HEK293 (cell line): ENCODE measurements around the gene ANTXRL.

Experiments
- CTCF ChIA-PET: fragments of 350-600 bp; formaldehyde crosslinking; extraction: SDS; loops from one replicate; lab custom pipeline; 2021; ENCODE audit warnings: antibody characterized with exemption; lab: Yijun Ruan, JAX
- POLR2A ChIA-PET: fragments of 300-600 bp; formaldehyde crosslinking; extraction: SDS; loops from one replicate; lab custom pipeline; 2020; ENCODE audit warnings: antibody characterized with exemption, inconsistent platforms; lab: Yijun Ruan, JAX
- H3K27ac ChIP-seq: fragments of 200-500 bp; sonication (Bioruptor generic); 2 replicates; pipeline ENCODE4 v1.5.1; 2014; ENCODE audit warnings: low read depth, low read length, control low read depth, inconsistent platforms; ENCODE audit errors: extremely low read depth
- H3K36me3 ChIP-seq, 2 experiments: fragments of 200-500 bp in 1 of 2; sonication (Bioruptor generic) in 1 of 2; 1 replicate in 1 of 2; 2 replicates in 1 of 2; pipeline ENCODE4 v1.5.1; 2014 to 2017; ENCODE audit warnings: inconsistent platforms in 2 of 2, low read length in 2 of 2; ENCODE audit not compliant: control insufficient read depth in 2 of 2, insufficient read depth in 1 of 2
- H3K4me1 ChIP-seq: fragments of 200-500 bp; sonication (Bioruptor generic); 2 replicates; pipeline ENCODE4 v1.5.1; 2014; ENCODE audit warnings: mild to moderate bottlenecking, low read length, inconsistent platforms; ENCODE audit not compliant: control insufficient read depth, insufficient read depth
- H3K4me3 ChIP-seq: 2 replicates; pipeline ENCODE4 v1.5.1; 2011; ENCODE audit warnings: low read depth, mild to moderate bottlenecking, control low read depth, low read length, moderate library complexity
- H3K9me3 ChIP-seq: fragments of 200-500 bp; sonication (Bioruptor generic); 2 replicates; pipeline ENCODE4 v1.5.1; 2014; ENCODE audit warnings: low read depth, low read length, inconsistent platforms; ENCODE audit not compliant: control insufficient read depth, insufficient read depth
- AEBP2 ChIP-seq: fragments of 450-650 bp; formaldehyde crosslinking; IDR thresholded peaks from 2 replicates; pipeline ENCODE4 v1.5.1; 2016; ENCODE audit warnings: missing biosample characterization, missing genetic modification characterization, borderline replicate concordance
- EGR2 ChIP-seq: fragments of 450-650 bp; formaldehyde crosslinking; IDR thresholded peaks from 2 replicates; pipeline ENCODE4 v1.5.1; 2016; ENCODE audit warnings: low read depth, missing biosample characterization, missing genetic modification characterization
- HOXD13 ChIP-seq: sonication (generic); formaldehyde crosslinking; IDR thresholded peaks from 2 replicates; pipeline ENCODE4 v1.8.0; 2022; ENCODE audit warnings: missing genetic modification reagents, borderline replicate concordance
- IKZF3 ChIP-seq: fragments of 450-650 bp; IDR thresholded peaks from 2 replicates; pipeline ENCODE4 v1.5.0; 2018; ENCODE audit warnings: missing biosample characterization, mild to moderate bottlenecking, missing genetic modification characterization, moderate library complexity
- KLF8 ChIP-seq: fragments of 450-650 bp; formaldehyde crosslinking; IDR thresholded peaks from 2 replicates; pipeline ENCODE4 v1.5.1; 2016; ENCODE audit warnings: missing biosample characterization, missing genetic modification characterization
- MZF1 ChIP-seq: fragments of 450-650 bp; formaldehyde crosslinking; IDR thresholded peaks from 2 replicates; pipeline ENCODE4 v1.5.1; 2017; ENCODE audit warnings: missing biosample characterization, missing genetic modification characterization, borderline replicate concordance
- SETDB1 ChIP-seq: IDR thresholded peaks from one replicate; pipeline ENCODE4 v1.6.1; 2017; ENCODE audit warnings: mild to moderate bottlenecking, low read length, moderate library complexity, mixed read lengths; ENCODE audit not compliant: insufficient read length
- ZBTB1 ChIP-seq: fragments of 450-650 bp; formaldehyde crosslinking; IDR thresholded peaks from 2 replicates; pipeline ENCODE4 v1.5.1; 2016; ENCODE audit warnings: missing biosample characterization, missing genetic modification characterization
- ZEB2 ChIP-seq: fragments of 450-650 bp; formaldehyde crosslinking; IDR thresholded peaks from 2 replicates; pipeline ENCODE4 v1.5.1; 2016; ENCODE audit warnings: missing biosample characterization, missing genetic modification characterization
- ZNF112 ChIP-seq: fragments of 450-650 bp; formaldehyde crosslinking; IDR thresholded peaks from 2 replicates; pipeline ENCODE4 v1.5.0; 2017; ENCODE audit warnings: missing biosample characterization, missing genetic modification characterization
- ZNF146 ChIP-seq: fragments of 450-650 bp; formaldehyde crosslinking; IDR thresholded peaks from 2 replicates; pipeline ENCODE4 v1.5.1; 2016; ENCODE audit warnings: missing biosample characterization, missing genetic modification characterization
- ZNF155 ChIP-seq: fragments of 450-650 bp; formaldehyde crosslinking; IDR thresholded peaks from 2 replicates; pipeline ENCODE4 v1.5.1; 2016; ENCODE audit warnings: missing biosample characterization, missing genetic modification characterization
- ZNF157 ChIP-seq: fragments of 450-650 bp; formaldehyde crosslinking; IDR thresholded peaks from 2 replicates; pipeline ENCODE4 v1.5.1; 2016; ENCODE audit warnings: missing biosample characterization, missing genetic modification characterization
- ZNF24 ChIP-seq: fragments of 450-650 bp; formaldehyde crosslinking; IDR thresholded peaks from 2 replicates; pipeline ENCODE4 v1.5.1; 2016; ENCODE audit warnings: missing biosample characterization, missing genetic modification characterization
- ZNF394 ChIP-seq: fragments of 450-650 bp; formaldehyde crosslinking; IDR thresholded peaks from 2 replicates; pipeline ENCODE4 v1.5.1; 2016; ENCODE audit warnings: missing biosample characterization, missing genetic modification characterization, mild to moderate bottlenecking, moderate library complexity, borderline replicate concordance
- ZNF449 ChIP-seq: fragments of 450-650 bp; formaldehyde crosslinking; IDR thresholded peaks from 2 replicates; pipeline ENCODE4 v1.5.1; 2017; ENCODE audit warnings: missing biosample characterization, mild to moderate bottlenecking, missing genetic modification characterization, moderate library complexity
- ZNF510 ChIP-seq: fragments of 450-650 bp; formaldehyde crosslinking; IDR thresholded peaks from 2 replicates; pipeline ENCODE4 v1.5.1; 2018; ENCODE audit warnings: mild to moderate bottlenecking, missing genetic modification characterization, missing biosample characterization; ENCODE audit not compliant: insufficient replicate concordance
- ZNF530 ChIP-seq: fragments of 450-650 bp; formaldehyde crosslinking; IDR thresholded peaks from 2 replicates; pipeline ENCODE4 v1.5.1; 2016; ENCODE audit warnings: low read depth, missing biosample characterization, missing genetic modification characterization
- ZNF555 ChIP-seq: fragments of 450-650 bp; formaldehyde crosslinking; conservative IDR thresholded peaks from 2 replicates; pipeline ENCODE4 v1.5.1; 2017; ENCODE audit warnings: missing biosample characterization, mild to moderate bottlenecking, missing genetic modification characterization, inconsistent platforms
- ZNF600 ChIP-seq: fragments of 450-650 bp; formaldehyde crosslinking; IDR thresholded peaks from 2 replicates; pipeline ENCODE4 v1.5.1; 2016; ENCODE audit warnings: missing biosample characterization, missing genetic modification characterization
- ZNF660 ChIP-seq: fragments of 450-650 bp; IDR thresholded peaks from 2 replicates; pipeline ENCODE4 v1.5.1; 2018; ENCODE audit warnings: missing biosample characterization, mild to moderate bottlenecking, missing genetic modification characterization
- ZNF664 ChIP-seq: fragments of 450-650 bp; formaldehyde crosslinking; IDR thresholded peaks from 2 replicates; pipeline ENCODE4 v1.5.1; 2016; ENCODE audit warnings: missing biosample characterization, missing genetic modification characterization
- TF ChIP-seq, protein P1 (sequence below): fragments of 450-650 bp; formaldehyde crosslinking; IDR thresholded peaks from 2 replicates; pipeline ENCODE4 v1.5.1; 2016; ENCODE audit warnings: missing biosample characterization, missing genetic modification characterization
- TF ChIP-seq, protein P2 (sequence below): fragments of 450-650 bp; formaldehyde crosslinking; IDR thresholded peaks from 2 replicates; pipeline ENCODE4 v1.5.1; 2017; ENCODE audit warnings: missing biosample characterization, missing genetic modification characterization
- TF ChIP-seq, protein P3 (sequence below): fragments of 450-650 bp; formaldehyde crosslinking; IDR thresholded peaks from 2 replicates; pipeline ENCODE4 v1.5.1; 2016; ENCODE audit warnings: missing biosample characterization, missing genetic modification characterization

The ANTXRL gene

DNA sequence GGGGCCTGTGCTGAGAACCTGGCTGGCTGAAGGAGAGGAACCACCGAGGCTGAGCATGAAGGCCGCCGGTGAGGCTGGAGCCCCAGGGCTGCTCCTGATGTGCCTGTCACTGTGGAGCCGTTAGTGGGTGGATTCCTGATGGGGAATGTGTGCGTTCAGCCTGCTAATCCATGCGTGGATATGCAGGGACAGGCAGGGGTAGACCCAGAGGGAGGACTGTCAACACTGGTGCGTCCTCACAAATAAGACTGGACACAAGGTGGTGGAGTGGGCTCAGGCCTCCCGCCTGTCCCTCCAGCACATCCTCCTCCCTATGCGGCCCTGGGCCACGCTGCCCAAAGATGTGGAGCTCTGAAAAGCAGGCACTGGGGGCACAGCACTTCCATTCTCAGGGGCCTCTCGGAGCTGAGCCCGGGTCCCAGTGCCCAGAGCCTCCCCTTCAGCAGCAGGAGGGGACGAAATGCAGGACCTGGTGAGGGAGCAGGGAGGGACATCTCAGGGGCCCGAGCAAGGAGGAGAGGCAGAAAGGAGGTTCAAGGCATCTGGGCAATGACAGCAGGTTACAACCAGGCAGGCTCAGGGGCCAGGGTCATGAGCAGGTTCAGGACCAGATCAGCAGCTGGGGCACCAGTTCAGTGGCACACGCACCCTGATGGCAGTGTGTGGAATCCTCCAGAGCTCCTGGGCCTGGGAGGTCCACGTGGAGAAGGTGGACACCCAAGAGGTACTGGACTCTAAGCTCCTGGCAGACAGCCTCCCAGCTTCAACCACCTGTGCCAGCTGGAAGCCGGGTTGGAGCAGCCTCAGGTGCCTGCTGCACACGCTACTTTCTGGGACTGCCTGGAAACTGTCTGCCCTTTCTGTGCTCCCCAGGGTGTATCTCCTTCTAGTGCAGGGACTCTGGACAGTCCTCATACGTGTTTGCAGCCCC, 33.5 kb upstream of the ANTXRL start:
- no peak overlapping the region for H3K4me3 ChIP-seq
- H3K9me3 ChIP-seq = no peaks in the 10 kb centered on the region
- H3K27ac ChIP-seq = no peak overlapping the region
- H3K4me1 ChIP-seq = no peaks in the 10 kb centered on the region
- TF ChIP-seq ZNF24 (tag by site-specific recombination) (no peak), IKZF3 (tag by site-specific recombination) (no peak), ZNF157 (tag by site-specific recombination) (no peak), ZNF664 (tag by site-specific recombination) (no peak), KLF8 (tag by site-specific recombination) (no peak), MZF1 (tag by site-specific recombination) (no peak), ZNF510 (tag by site-specific recombination) (no peak), SETDB1 (no peak), ZNF449 (tag by site-specific recombination) (no peak), ZNF394 (tag by site-specific recombination) (no peak), ZNF530 (tag by site-specific recombination) (no peak)
- TF ChIP-seq, protein P1, sequence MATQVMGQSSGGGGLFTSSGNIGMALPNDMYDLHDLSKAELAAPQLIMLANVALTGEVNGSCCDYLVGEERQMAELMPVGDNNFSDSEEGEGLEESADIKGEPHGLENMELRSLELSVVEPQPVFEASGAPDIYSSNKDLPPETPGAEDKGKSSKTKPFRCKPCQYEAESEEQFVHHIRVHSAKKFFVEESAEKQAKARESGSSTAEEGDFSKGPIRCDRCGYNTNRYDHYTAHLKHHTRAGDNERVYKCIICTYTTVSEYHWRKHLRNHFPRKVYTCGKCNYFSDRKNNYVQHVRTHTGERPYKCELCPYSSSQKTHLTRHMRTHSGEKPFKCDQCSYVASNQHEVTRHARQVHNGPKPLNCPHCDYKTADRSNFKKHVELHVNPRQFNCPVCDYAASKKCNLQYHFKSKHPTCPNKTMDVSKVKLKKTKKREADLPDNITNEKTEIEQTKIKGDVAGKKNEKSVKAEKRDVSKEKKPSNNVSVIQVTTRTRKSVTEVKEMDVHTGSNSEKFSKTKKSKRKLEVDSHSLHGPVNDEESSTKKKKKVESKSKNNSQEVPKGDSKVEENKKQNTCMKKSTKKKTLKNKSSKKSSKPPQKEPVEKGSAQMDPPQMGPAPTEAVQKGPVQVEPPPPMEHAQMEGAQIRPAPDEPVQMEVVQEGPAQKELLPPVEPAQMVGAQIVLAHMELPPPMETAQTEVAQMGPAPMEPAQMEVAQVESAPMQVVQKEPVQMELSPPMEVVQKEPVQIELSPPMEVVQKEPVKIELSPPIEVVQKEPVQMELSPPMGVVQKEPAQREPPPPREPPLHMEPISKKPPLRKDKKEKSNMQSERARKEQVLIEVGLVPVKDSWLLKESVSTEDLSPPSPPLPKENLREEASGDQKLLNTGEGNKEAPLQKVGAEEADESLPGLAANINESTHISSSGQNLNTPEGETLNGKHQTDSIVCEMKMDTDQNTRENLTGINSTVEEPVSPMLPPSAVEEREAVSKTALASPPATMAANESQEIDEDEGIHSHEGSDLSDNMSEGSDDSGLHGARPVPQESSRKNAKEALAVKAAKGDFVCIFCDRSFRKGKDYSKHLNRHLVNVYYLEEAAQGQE = no peak
- TF ChIP-seq, protein P2, sequence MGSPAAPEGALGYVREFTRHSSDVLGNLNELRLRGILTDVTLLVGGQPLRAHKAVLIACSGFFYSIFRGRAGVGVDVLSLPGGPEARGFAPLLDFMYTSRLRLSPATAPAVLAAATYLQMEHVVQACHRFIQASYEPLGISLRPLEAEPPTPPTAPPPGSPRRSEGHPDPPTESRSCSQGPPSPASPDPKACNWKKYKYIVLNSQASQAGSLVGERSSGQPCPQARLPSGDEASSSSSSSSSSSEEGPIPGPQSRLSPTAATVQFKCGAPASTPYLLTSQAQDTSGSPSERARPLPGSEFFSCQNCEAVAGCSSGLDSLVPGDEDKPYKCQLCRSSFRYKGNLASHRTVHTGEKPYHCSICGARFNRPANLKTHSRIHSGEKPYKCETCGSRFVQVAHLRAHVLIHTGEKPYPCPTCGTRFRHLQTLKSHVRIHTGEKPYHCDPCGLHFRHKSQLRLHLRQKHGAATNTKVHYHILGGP (tag by site-specific recombination) = no peak
- TF ChIP-seq, protein P3, sequence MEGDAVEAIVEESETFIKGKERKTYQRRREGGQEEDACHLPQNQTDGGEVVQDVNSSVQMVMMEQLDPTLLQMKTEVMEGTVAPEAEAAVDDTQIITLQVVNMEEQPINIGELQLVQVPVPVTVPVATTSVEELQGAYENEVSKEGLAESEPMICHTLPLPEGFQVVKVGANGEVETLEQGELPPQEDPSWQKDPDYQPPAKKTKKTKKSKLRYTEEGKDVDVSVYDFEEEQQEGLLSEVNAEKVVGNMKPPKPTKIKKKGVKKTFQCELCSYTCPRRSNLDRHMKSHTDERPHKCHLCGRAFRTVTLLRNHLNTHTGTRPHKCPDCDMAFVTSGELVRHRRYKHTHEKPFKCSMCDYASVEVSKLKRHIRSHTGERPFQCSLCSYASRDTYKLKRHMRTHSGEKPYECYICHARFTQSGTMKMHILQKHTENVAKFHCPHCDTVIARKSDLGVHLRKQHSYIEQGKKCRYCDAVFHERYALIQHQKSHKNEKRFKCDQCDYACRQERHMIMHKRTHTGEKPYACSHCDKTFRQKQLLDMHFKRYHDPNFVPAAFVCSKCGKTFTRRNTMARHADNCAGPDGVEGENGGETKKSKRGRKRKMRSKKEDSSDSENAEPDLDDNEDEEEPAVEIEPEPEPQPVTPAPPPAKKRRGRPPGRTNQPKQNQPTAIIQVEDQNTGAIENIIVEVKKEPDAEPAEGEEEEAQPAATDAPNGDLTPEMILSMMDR = no peak
- CTCF ChIA-PET = interaction anchor here (2.0 kb wide), 1 partner anchor 25 kb away, joined by 14 read pairs; no protein-coding TSS in a partner anchor
- no peaks in the 10 kb centered on the region for H3K36me3 ChIP-seq
- POLR2A ChIA-PET = no interaction called here

GRCh38 chr10:46254007-46254383, 32.8 kb upstream of the ANTXRL start:
- H3K4me1 ChIP-seq = no peaks in the 10 kb centered on the region
- POLR2A ChIA-PET = no interaction called here
- CTCF ChIA-PET = interaction anchor here (2.0 kb wide), 1 partner anchor 25 kb away, joined by 14 read pairs; no protein-coding TSS in a partner anchor
- H3K4me3 ChIP-seq = no peak overlapping the region
- H3K36me3 ChIP-seq = no peaks in the 10 kb centered on the region
- no peak overlapping the region for H3K27ac ChIP-seq
- no peaks in the 10 kb centered on the region for H3K9me3 ChIP-seq
- TF ChIP-seq AEBP2 (no peak), ZNF112 (tag by site-specific recombination) (no peak), ZNF510 (tag by site-specific recombination) (no peak), ZNF155 (tag by site-specific recombination) (no peak), ZBTB1 (tag by site-specific recombination) (no peak), ZNF146 (tag by site-specific recombination) (no peak), ZNF600 (tag by site-specific recombination) (no peak), EGR2 (tag by site-specific recombination) (no peak), ZEB2 (tag by site-specific recombination) (no peak), ZNF660 (tag by site-specific recombination) (no peak), ZNF555 (tag by site-specific recombination) (no peak), HOXD13 (CRISPR knock-in tag) (no peak)
